ENCODE results near the gene ADGRG6. TPM values are rescaled to one million over a fixed set of nuclear protein-coding genes. Genes with fewer than 3 reads are reported as not detected.

ADGRG6 gene
- total and polyA plus RNA-seq, 10 of the 15 experiments (the other 5 are each of a cell fraction or from before 2014, with no cell fraction given): 0.01 to 0.24 (median 0.13) TPM; not detected in 7

DNA sequence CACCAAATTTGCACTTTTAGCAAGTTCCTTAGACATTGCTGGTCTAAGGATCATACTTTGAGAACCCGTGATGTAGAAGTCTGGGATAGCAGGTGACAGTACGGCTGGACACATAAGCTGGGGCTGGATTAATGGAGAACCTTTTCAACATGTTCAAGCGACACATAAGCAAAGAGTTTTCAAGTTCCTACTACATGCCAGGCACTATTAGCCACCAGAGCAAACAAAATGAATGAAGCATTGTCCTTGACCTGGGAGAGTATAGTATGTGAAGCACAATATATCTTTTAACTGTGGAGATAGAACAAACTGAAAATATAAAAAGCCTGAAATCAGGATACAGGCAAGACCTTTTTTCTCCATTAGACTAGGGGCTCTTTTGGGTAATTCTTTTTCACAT is 102.9 kb downstream of the ADGRG6 start:
- no peaks in the 10 kb centered on the region for H3K9me3 ChIP-seq (replicated peaks; ENCODE audit: control insufficient read depth, insufficient read depth, low read length)
- no peak overlapping the region for H3K9ac ChIP-seq (ENCODE audit: control insufficient read depth, insufficient read depth, low read length)
- no peak overlapping the region for H3K4me3 ChIP-seq
- H3K4me2 ChIP-seq (ENCODE audit: control insufficient read depth, insufficient read depth): no peak overlapping the region
- TF ChIP-seq RFX5 (IDR thresholded peaks at IDR 0.05; ENCODE audit: low read depth, low read length) (no peak), YY1 (IDR thresholded peaks at IDR 0.05; ENCODE audit: low read depth, low read length) (no peak), CHD1 (IDR thresholded peaks at IDR 0.05; ENCODE audit: low read depth, low read length) (no peak), JUNB (IDR thresholded peaks at IDR 0.05) (no peak)
- TF ChIP-seq, protein P1, sequence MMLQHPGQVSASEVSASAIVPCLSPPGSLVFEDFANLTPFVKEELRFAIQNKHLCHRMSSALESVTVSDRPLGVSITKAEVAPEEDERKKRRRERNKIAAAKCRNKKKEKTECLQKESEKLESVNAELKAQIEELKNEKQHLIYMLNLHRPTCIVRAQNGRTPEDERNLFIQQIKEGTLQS (IDR thresholded peaks at IDR 0.05; ENCODE audit: borderline replicate concordance, extremely low read depth, low read depth, low read length): no peak
- TF ChIP-seq, protein P2, sequence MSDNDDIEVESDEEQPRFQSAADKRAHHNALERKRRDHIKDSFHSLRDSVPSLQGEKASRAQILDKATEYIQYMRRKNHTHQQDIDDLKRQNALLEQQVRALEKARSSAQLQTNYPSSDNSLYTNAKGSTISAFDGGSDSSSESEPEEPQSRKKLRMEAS (IDR thresholded peaks at IDR 0.05; ENCODE audit: low read depth, low read length): no peak
- TF ChIP-seq, protein P3, sequence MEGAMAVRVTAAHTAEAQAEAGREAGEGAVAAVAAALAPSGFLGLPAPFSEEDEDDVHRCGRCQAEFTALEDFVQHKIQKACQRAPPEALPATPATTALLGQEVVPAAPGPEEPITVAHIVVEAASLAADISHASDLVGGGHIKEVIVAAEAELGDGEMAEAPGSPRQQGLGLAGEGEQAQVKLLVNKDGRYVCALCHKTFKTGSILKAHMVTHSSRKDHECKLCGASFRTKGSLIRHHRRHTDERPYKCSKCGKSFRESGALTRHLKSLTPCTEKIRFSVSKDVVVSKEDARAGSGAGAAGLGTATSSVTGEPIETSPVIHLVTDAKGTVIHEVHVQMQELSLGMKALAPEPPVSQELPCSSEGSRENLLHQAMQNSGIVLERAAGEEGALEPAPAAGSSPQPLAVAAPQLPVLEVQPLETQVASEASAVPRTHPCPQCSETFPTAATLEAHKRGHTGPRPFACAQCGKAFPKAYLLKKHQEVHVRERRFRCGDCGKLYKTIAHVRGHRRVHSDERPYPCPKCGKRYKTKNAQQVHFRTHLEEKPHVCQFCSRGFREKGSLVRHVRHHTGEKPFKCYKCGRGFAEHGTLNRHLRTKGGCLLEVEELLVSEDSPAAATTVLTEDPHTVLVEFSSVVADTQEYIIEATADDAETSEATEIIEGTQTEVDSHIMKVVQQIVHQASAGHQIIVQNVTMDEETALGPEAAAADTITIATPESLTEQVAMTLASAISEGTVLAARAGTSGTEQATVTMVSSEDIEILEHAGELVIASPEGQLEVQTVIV (IDR thresholded peaks at IDR 0.05; ENCODE audit: borderline replicate concordance, partially characterized antibody): no peak
- TF ChIP-seq, protein P4, sequence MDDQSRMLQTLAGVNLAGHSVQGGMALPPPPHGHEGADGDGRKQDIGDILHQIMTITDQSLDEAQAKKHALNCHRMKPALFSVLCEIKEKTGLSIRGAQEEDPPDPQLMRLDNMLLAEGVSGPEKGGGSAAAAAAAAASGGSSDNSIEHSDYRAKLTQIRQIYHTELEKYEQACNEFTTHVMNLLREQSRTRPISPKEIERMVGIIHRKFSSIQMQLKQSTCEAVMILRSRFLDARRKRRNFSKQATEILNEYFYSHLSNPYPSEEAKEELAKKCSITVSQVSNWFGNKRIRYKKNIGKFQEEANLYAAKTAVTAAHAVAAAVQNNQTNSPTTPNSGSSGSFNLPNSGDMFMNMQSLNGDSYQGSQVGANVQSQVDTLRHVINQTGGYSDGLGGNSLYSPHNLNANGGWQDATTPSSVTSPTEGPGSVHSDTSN (IDR thresholded peaks at IDR 0.05; ENCODE audit: insufficient replicate concordance, low read depth, low read length): no peak
- TF ChIP-seq, protein P5, sequence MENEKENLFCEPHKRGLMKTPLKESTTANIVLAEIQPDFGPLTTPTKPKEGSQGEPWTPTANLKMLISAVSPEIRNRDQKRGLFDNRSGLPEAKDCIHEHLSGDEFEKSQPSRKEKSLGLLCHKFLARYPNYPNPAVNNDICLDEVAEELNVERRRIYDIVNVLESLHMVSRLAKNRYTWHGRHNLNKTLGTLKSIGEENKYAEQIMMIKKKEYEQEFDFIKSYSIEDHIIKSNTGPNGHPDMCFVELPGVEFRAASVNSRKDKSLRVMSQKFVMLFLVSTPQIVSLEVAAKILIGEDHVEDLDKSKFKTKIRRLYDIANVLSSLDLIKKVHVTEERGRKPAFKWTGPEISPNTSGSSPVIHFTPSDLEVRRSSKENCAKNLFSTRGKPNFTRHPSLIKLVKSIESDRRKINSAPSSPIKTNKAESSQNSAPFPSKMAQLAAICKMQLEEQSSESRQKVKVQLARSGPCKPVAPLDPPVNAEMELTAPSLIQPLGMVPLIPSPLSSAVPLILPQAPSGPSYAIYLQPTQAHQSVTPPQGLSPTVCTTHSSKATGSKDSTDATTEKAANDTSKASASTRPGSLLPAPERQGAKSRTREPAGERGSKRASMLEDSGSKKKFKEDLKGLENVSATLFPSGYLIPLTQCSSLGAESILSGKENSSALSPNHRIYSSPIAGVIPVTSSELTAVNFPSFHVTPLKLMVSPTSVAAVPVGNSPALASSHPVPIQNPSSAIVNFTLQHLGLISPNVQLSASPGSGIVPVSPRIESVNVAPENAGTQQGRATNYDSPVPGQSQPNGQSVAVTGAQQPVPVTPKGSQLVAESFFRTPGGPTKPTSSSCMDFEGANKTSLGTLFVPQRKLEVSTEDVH (IDR thresholded peaks at IDR 0.05; ENCODE audit: low read depth, partially characterized antibody): no peak
- no peaks in the 10 kb centered on the region; a peak in 1 of 4 replicates for H3K27me3 ChIP-seq (replicated peaks in 1 of 2; ENCODE audit: control insufficient read depth in 2 of 2, insufficient read depth in 2 of 2, low read length in 1 of 2)
- H3K4me1 ChIP-seq (ENCODE audit: control insufficient read depth, insufficient read depth, low read length): no peaks in the 10 kb centered on the region
- H4K20me1 ChIP-seq (ENCODE audit: control insufficient read depth, insufficient read depth): no peaks in the 10 kb centered on the region
- 18% methylated on average over 3 of the region's 3 CpGs for WGBS (ENCODE audit: insufficient coverage, insufficient replicate concordance, low lambda C conversion rate, missing lambda C conversion rate)
- ChIA-PET CTCF (no interaction called here), SMC1A (ENCODE audit: uncharacterized antibody, unreplicated experiment) (no interaction called here), POLR2A (no interaction called here), RAD21 (ENCODE audit: unreplicated experiment) (no interaction called here)
- no TSS peak for BruUV-seq (replicated peaks)
- no peaks in the 10 kb centered on the region for H3K79me2 ChIP-seq (ENCODE audit: control insufficient read depth, insufficient read depth, low read length)
- intact Hi-C loops (cut with micrococcal nuclease; ENCODE audit: unreplicated experiment) (no loop called here), in situ Hi-C loops (cut with MboI) (no loop called here)
- DNase-seq (ENCODE audit: low read depth, low spot score) (no peak), ATAC-seq (no peak), FAIRE-seq (no peak)
- no peaks in the 10 kb centered on the region for H3K36me3 ChIP-seq (ENCODE audit: control insufficient read depth in 2 of 2, insufficient read depth in 2 of 2, low read length in 1 of 2)
- no peak overlapping the region for H3K27ac ChIP-seq (ENCODE audit: control insufficient read depth, insufficient read depth)
- H2AFZ ChIP-seq (ENCODE audit: control insufficient read depth, low read depth, low read length): no peak overlapping the region
